ENCODE results near the gene ITPKC.
"Not testable (repeated sequence)": the region's sequence is repeated elsewhere in the genome, so short reads cannot be mapped to it uniquely, and the experiment has no call there.

The ITPKC gene

DNA sequence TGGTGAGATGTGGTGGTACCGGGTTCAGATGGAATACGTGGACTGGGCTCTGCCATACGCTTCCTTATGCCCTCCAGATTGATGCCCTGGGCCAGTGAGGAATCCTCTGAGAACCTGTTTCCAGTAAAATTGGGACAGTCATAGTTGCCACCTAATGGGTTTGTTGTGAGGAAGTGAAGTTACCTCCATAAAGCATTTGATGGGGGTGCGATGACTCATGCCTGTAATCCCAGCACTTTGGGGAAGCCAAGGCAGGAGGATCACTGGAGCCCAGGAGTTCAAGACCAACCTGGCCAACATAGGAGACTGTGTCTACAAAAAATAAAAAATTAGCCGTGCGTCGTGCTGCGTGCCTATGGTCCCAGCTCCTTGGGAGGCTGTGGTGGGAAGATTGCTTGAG, 38.9 kb downstream of the ITPKC start:
- TF ChIP-seq, protein P1, sequence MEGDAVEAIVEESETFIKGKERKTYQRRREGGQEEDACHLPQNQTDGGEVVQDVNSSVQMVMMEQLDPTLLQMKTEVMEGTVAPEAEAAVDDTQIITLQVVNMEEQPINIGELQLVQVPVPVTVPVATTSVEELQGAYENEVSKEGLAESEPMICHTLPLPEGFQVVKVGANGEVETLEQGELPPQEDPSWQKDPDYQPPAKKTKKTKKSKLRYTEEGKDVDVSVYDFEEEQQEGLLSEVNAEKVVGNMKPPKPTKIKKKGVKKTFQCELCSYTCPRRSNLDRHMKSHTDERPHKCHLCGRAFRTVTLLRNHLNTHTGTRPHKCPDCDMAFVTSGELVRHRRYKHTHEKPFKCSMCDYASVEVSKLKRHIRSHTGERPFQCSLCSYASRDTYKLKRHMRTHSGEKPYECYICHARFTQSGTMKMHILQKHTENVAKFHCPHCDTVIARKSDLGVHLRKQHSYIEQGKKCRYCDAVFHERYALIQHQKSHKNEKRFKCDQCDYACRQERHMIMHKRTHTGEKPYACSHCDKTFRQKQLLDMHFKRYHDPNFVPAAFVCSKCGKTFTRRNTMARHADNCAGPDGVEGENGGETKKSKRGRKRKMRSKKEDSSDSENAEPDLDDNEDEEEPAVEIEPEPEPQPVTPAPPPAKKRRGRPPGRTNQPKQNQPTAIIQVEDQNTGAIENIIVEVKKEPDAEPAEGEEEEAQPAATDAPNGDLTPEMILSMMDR (IDR thresholded peaks at IDR 0.05; ENCODE audit: low read depth, low read length) = no peak
- no peak overlapping the region for H3K4me3 ChIP-seq (ENCODE audit: low read depth, low read length)

DNA sequence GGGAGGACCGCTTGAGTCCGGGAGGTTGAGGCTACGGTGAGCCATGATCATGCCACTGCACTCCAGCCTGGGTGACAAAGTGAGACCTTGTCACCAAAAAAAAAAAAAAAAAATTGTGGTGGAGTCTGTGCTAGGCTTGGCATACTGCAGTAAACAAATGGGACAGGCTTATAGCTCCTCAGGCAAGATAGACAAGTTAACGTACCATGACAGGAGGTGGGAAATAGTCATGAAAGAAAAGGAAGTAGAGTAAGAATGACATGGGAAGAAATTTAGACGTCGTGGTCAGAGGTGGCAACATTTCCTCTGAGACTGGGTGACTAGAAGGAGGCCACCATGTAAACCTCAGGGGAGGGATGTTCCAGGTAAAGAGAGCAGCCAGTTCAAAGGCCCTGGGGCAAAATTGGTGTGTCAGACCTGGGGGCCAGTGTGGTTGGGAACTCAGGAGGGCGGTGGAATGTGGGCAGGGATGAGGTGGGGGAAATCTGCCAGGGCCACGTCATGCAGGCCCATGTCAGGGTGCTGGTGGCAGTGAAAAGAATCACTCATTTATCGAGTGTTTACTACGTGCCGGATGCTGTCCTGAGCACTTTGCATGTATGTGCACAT, 39.7 kb downstream of the ITPKC start:
- TF ChIP-seq, protein P1 (IDR thresholded peaks at IDR 0.05; ENCODE audit: low read depth, low read length) = no peak
- no peak overlapping the region for H3K4me3 ChIP-seq (ENCODE audit: low read depth, low read length)

DNA sequence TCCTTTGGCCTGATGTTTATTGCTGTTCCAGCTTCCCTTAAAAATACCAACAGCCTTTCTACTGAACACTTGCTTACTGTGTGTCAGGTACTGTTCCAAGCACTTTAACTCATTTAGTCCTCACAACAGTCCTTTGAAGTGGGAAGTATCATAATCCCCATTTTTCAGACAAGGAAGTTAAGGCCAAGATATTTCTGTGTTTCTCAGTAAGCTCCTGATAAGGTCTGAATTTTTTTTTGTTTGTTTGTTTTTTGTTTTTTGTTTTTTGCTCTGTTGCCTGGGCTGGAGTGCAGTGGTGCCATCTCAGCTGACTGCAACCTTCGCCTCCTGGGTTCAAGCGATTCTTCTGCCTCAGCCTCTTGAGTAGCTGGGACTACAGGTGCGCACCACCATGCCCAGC, 41.6 kb downstream of the ITPKC start:
- H3K4me3 ChIP-seq (ENCODE audit: low read depth, low read length) = no peak overlapping the region
- TF ChIP-seq, protein P1 (IDR thresholded peaks at IDR 0.05; ENCODE audit: low read depth, low read length) = no peak

DNA sequence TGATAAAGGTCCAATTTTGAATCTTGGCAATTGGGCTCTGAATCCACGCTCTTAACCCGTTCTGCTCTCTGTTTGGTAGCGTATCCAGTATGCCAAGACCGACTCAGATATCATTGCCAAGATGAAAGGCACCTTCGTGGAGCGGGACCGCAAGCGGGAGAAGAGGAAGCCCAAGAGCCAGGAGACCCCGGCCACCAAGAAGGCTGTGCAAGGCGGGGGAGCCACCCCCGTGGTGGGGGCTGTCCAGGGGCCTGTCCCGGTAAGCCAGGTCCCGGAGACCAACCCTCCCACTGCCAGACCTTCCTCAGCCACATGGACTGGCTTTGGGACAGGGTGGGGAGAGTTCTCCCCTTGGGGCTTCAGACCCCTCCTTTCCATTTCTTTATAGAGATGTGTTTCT, 42.4 kb downstream of the ITPKC start:
- TF ChIP-seq, protein P1 (IDR thresholded peaks at IDR 0.05; ENCODE audit: low read depth, low read length) = no peak
- no peak overlapping the region for H3K4me3 ChIP-seq (ENCODE audit: low read depth, low read length)

DNA sequence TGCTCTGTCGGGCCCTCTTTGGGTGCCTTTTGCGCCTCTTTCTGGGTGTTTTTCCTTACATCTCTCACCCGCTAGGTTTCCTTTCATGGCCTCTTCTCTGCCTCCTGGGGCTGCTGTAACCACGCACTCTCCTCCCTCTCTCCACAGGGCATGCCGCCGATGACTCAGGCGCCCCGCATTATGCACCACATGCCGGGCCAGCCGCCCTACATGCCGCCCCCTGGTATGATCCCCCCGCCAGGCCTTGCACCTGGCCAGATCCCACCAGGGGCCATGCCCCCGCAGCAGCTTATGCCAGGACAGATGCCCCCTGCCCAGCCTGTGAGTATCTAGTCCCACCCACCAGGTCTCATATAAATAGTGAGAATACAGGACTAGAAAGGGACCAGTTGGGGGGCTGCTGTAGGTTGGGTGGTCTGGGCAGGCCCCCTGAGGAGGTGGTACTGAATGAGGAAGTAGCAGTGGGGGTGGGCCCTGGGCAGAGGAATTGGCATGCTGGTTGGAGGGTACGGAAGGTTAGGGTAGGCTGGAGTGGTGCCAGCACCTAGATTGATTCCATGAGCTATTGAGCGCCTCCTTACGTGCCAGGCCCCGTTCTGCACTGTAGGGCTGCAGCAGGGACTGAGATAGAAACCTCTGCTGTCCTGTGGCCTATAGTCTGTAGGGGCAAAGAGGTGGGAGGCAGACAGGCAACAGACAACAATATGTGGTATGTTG, 46.0 kb downstream of the ITPKC start:
- no peak overlapping the region for H3K4me3 ChIP-seq (ENCODE audit: low read depth, low read length)
- TF ChIP-seq, protein P1 (IDR thresholded peaks at IDR 0.05; ENCODE audit: low read depth, low read length) = no peak

DNA sequence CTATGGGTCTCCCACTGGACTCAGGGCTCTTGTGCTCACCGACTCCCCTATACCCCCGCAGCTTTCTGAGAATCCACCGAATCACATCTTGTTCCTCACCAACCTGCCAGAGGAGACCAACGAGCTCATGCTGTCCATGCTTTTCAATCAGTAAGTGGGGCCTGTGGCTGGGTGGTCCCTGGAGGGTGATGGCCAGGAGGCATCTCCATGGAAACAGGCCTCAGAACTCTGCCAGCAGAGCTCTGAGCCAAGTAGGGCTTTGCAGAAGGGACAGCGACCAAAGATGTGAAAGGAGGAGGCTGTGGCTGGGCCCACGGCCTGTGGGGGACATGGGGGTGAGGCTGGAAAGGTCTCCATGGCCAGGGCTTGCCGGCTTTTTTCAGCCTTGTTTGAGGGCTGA, 46.6 kb downstream of the ITPKC start:
- no peak overlapping the region for H3K4me3 ChIP-seq (ENCODE audit: low read depth, low read length)
- TF ChIP-seq, protein P1 (IDR thresholded peaks at IDR 0.05; ENCODE audit: low read depth, low read length) = no peak

DNA sequence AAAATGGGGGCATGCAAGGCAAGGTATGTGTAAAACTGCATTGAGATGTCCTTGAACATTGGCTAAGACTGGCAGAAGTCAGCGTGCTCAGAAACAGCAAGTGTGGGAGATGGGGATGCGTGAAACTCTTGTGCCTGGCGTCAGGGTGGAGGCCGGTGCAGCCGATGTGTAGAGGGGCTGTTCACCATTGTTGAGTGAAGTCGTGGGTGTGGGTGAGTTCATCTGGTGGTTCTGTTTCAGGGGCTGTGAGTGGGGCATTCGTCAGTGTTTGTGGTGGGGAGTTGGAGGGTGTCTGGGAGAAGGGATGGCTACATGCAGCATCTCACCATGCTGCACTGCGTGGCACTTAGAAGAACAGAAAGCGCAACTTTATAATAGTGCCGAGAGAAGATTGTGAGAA, 47.1 kb downstream of the ITPKC start:
- TF ChIP-seq, protein P1 (IDR thresholded peaks at IDR 0.05; ENCODE audit: low read depth, low read length) = no peak
- no peak overlapping the region for H3K4me3 ChIP-seq (ENCODE audit: low read depth, low read length)

DNA sequence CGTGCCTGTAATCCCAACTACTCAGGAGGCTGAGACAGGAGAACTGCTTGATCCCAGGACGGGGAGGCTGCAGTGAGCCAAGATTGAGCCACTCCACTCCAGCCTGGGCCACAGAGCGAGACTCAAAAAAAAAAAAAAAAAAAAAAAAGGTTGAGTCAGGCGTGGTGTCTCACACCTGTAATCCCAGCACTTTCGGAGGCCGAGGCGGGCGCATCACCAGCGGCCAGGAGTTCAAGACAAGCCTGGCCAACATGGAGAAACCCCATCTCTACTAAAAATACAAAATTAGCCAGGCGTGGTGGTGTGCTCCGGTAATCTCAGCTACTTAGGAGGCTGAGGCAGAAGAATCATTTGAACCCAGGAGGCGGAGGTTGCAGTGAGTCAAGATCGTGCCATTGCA, 49.5 kb downstream of the ITPKC start:
- H3K4me3 ChIP-seq (ENCODE audit: low read depth, low read length) = not testable (repeated sequence)
